K562 (cell line): Measurements from ENCODE around the gene RAB3D. TPM values are rescaled to one million over a fixed set of nuclear protein-coding genes. Genes with fewer than 3 reads are reported as not detected.

Source experiments
- BDP1 ChIP-seq: IDR thresholded peaks from 3 replicates; pipeline ENCODE4 v1.6.1; 2011; ENCODE audit not compliant: insufficient read length, insufficient read depth
- BRF1 ChIP-seq: IDR thresholded peaks from 3 replicates; pipeline ENCODE4 v1.6.1; 2011; ENCODE audit warnings: borderline replicate concordance, mild to moderate bottlenecking; ENCODE audit not compliant: insufficient read length; ENCODE audit errors: extremely low read depth
- CAMTA2 ChIP-seq: fragments of 250-450 bp; sonication (Bioruptor Pico); conservative IDR thresholded peaks from 2 replicates; pipeline ENCODE4 v1.5.1; 2022
- ETV6 ChIP-seq, 3 experiments: fragments of 150-350 bp in 1 of 3; sonication (generic) in 1 of 3; formaldehyde crosslinking in 1 of 3; IDR thresholded peaks; 2 replicates each; pipeline versions ENCODE4 v1.6.1 to v1.8.0; 2014 to 2022; ENCODE audit warnings: borderline replicate concordance in 2 of 3, low read depth in 2 of 3, antibody characterized with exemption in 1 of 3, low read length in 1 of 3, mild to moderate bottlenecking in 1 of 3, missing genetic modification reagents in 1 of 3
- HNRNPH1 ChIP-seq: fragments of 200-400 bp; formaldehyde crosslinking; optimal IDR thresholded peaks from 2 replicates; pipeline ENCODE3; 2017; ENCODE audit warnings: low read depth, mild to moderate bottlenecking, low read length, moderate library complexity
- KDM1A ChIP-seq, 2 experiments: fragments of 450-650 bp; IDR thresholded peaks; 2 replicates each; pipeline ENCODE4 v1.6.1; 2016; ENCODE audit warnings: mild to moderate bottlenecking in 2 of 2
- KLF10 ChIP-seq: fragments of 250-450 bp; sonication (Bioruptor Pico); IDR thresholded peaks from 2 replicates; pipeline ENCODE4 v1.6.1; 2021; ENCODE audit warnings: matching md5 sums
- MTA3 ChIP-seq: fragments of 450-650 bp; formaldehyde crosslinking; IDR thresholded peaks from 2 replicates; pipeline ENCODE4 v1.6.1; 2017; ENCODE audit warnings: mild to moderate bottlenecking, borderline replicate concordance
- NFE2 ChIP-seq: IDR thresholded peaks from 2 replicates; pipeline ENCODE4 v1.6.1; 2014; ENCODE audit warnings: antibody characterized with exemption, low read depth
- NFXL1 ChIP-seq: fragments of 450-650 bp; formaldehyde crosslinking; IDR thresholded peaks from 2 replicates; pipeline ENCODE4 v1.4.0; 2021; ENCODE audit warnings: mild to moderate bottlenecking
- POLR2AphosphoS5 ChIP-seq: IDR thresholded peaks from 2 replicates; pipeline ENCODE4 v1.6.1; 2011; ENCODE audit warnings: mild to moderate bottlenecking, low read depth, low read length, moderate library complexity; ENCODE audit not compliant: control insufficient read depth, insufficient read depth
- PREB ChIP-seq: sonication (generic); formaldehyde crosslinking; IDR thresholded peaks from 2 replicates; pipeline ENCODE4 v1.8.1; 2023; ENCODE audit warnings: mild to moderate bottlenecking, missing genetic modification reagents
- RFX1 ChIP-seq: fragments of 450-650 bp; IDR thresholded peaks from 2 replicates; pipeline ENCODE4 v1.6.1; 2016; ENCODE audit warnings: mild to moderate bottlenecking, moderate library complexity
- SMAD2 ChIP-seq: fragments of 150-350 bp; IDR thresholded peaks from 2 replicates; pipeline ENCODE4 v1.6.1; 2014; ENCODE audit warnings: low read depth, mild to moderate bottlenecking, low read length
- SRF ChIP-seq, 2 experiments: fragments of 250-450, 450-650 bp in 1 of 2; sonication (Bioruptor Pico) in 1 of 2; sonication (generic) in 1 of 2; formaldehyde crosslinking; IDR thresholded peaks; 2 replicates each; pipeline versions ENCODE4 v1.5.0 to v1.5.1; 2020 to 2022; ENCODE audit warnings: mild to moderate bottlenecking in 1 of 2, missing genetic modification reagents in 1 of 2
- VEZF1 ChIP-seq: fragments of 200-800 bp; sonication (Bioruptor generic); IDR thresholded peaks from 2 replicates; pipeline ENCODE4 v1.6.1; 2017; ENCODE audit warnings: missing genetic modification characterization, missing compliant biosample characterization
- WHSC1 ChIP-seq: IDR thresholded peaks from one replicate; pipeline ENCODE4 v1.6.1; 2012; ENCODE audit warnings: low read length, control low read depth, inconsistent platforms
- ZEB2 ChIP-seq: fragments of 450-650 bp; IDR thresholded peaks from 2 replicates; pipeline ENCODE4 v1.6.1; 2016
- ZNF354B ChIP-seq: fragments of 250-450 bp; sonication (Bioruptor Pico); IDR thresholded peaks from 2 replicates; pipeline ENCODE4 v1.4.0; 2020
- ZNF507 ChIP-seq: conservative IDR thresholded peaks from 2 replicates; pipeline ENCODE4 v1.6.1; 2017; ENCODE audit warnings: missing genetic modification characterization, missing compliant biosample characterization
- polyA plus RNA-seq, 8 experiments: library from polyadenylated mRNA; depleted of rRNA in 4 of 8; stranded (reverse) in 5 of 8; unstranded in 3 of 8; fragments of >200 nt; fragmentation: Nextera tagmentation in 2 of 8; fragmentation: Illumina TruSeq in 1 of 8; extraction: Ambion mirVana in 2 of 8; extraction: Trizol in 1 of 8; gene quantifications; 2 replicates each; pipeline versions ENCODE4 v1.2.1 to v1.2.3, GENCODE V29; 2011 to 2014; ENCODE audit warnings: inconsistent platforms in 1 of 8, missing spikeins in 1 of 8
- total RNA-seq, 7 experiments: library from RNA; depleted of rRNA in 6 of 7; stranded (reverse); fragments of >200 nt in 6 of 7; fragmentation: Illumina TruSeq in 2 of 7; extraction: Trizol in 2 of 7; gene quantifications; 2 replicates each; pipeline versions ENCODE4 v1.2.1 to v1.2.3, GENCODE V29; 2011 to 2021; ENCODE audit warnings: low replicate concordance in 1 of 7
- TF ChIP-seq, protein P1 (sequence below), 2 experiments: fragments of 450-650 bp in 1 of 2; sonication (generic) in 1 of 2; formaldehyde crosslinking in 1 of 2; IDR thresholded peaks in 1 of 2; conservative IDR thresholded peaks in 1 of 2; 2 replicates each; pipeline versions ENCODE4 v1.6.1 to v1.8.1; 2016 to 2023; ENCODE audit warnings: mild to moderate bottlenecking in 2 of 2, moderate library complexity in 2 of 2, inconsistent platforms in 1 of 2, missing genetic modification reagents in 1 of 2
- TF ChIP-seq, protein P2 (sequence below): fragments of 450-650 bp; formaldehyde crosslinking; IDR thresholded peaks from 2 replicates; pipeline ENCODE4 v1.4.0; 2020; ENCODE audit warnings: mild to moderate bottlenecking

The RAB3D gene
- total and polyA plus RNA-seq, 9 of the 15 experiments (the other 6 are each of a cell fraction or from before 2014, with no cell fraction given) = 0.34 to 3.3 (median 1.3) TPM

DNA sequence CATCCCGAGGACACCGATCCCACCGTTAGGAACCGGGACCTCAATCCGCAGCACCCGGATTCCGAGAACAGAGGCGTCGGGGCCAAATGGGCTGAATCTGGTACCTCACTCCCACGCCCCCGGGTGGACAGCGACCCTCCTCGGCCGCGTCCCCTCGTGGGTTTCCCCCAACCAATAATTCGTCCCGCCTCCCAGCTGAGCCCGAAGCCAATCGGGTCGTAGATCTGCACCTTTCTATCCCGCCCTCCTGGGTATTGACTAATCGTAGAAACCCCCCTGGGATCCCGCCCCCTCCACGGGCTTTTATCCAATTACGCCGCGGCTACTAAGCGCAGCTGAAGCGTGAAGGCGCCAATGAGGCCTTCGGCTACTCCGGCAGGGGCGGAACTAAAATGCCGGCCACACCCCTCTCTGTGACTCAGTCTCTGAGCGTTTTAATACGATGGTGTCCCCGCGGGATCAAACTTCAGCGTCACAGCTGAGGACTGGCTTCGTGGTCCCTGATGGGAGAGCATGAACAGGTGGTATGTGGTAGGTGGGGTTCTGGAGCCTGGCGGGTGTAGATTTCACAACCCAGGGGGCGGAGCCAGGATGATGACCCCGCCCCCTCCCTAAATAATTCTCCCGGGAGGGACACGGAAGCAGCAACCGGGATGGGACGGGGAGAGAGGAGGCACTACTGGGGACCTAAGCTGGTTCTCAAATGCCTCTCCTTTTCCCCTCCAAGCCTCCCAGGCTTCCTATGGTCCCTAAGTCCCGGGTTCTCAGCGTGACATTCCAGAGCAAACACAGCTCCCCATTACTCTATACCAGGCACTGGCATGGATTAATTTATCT lies 6.9 kb upstream of the RAB3D start, which contains the start of the genes CCDC159 and TMEM205 (continued):
- TF ChIP-seq, protein P1, sequence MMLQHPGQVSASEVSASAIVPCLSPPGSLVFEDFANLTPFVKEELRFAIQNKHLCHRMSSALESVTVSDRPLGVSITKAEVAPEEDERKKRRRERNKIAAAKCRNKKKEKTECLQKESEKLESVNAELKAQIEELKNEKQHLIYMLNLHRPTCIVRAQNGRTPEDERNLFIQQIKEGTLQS (IDR thresholded peaks at IDR 0.05) = peak; percentile 80
- TF ChIP-seq, protein P1 (CRISPR knock-in tag; conservative IDR thresholded peaks at IDR 0.05) = no peak
- TF ChIP-seq KLF10 (CRISPR knock-in tag) (no peak), SMAD2 (no peak), KDM1A (IDR thresholded peaks at IDR 0.05) (no peak), CAMTA2 (CRISPR knock-in tag) (no peak), NFXL1 (CRISPR knock-in tag) (no peak), NFE2 (no peak), ZNF354B (CRISPR knock-in tag) (no peak), VEZF1 (CRISPR knock-in tag) (peak; percentile 45; the same call in 1 of the 2 replicates), POLR2AphosphoS5 (no peak), WHSC1 (no peak), RFX1 (no peak), ZEB2 (no peak), HNRNPH1 (no peak), ETV6 (IDR thresholded peaks at IDR 0.05; ENCODE audit: borderline replicate concordance in 1 of 2, low read depth in 2 of 2, low read length in 1 of 2) (no peak), ETV6 (CRISPR knock-in tag; IDR thresholded peaks at IDR 0.05; ENCODE audit: borderline replicate concordance) (no peak), BDP1 (no peak), BRF1 (no peak), ZNF507 (no peak), PREB (CRISPR knock-in tag) (no peak), SRF (CRISPR knock-in tag; IDR thresholded peaks at IDR 0.05) (no peak), MTA3 (peak; percentile 97)
- TF ChIP-seq, protein P2, sequence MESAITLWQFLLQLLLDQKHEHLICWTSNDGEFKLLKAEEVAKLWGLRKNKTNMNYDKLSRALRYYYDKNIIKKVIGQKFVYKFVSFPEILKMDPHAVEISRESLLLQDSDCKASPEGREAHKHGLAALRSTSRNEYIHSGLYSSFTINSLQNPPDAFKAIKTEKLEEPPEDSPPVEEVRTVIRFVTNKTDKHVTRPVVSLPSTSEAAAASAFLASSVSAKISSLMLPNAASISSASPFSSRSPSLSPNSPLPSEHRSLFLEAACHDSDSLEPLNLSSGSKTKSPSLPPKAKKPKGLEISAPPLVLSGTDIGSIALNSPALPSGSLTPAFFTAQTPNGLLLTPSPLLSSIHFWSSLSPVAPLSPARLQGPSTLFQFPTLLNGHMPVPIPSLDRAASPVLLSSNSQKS (CRISPR knock-in tag) = no peak
